H9 (cell line): ENCODE results near the gene PTPRH. TPM values are rescaled to one million over a fixed set of nuclear protein-coding genes. Genes with fewer than 3 reads are reported as not detected.

Experiments used
- DNase-seq: peaks from one replicate; pipeline ENCODE4 v3.0.0-alpha.2; 2017
- H2AFZ ChIP-seq: one replicate; pipeline ENCODE4 v1.6.1; 2013; ENCODE audit warnings: mild to moderate bottlenecking, low read length, control low read depth, moderate library complexity
- H2AK5ac ChIP-seq: 2 replicates; pipeline ENCODE4 v1.6.1; 2013; ENCODE audit warnings: low read length, control low read depth, mixed read lengths; ENCODE audit not compliant: insufficient read length
- H2BK120ac ChIP-seq: one replicate; pipeline ENCODE4 v1.6.1; 2013; ENCODE audit warnings: low read depth, mild to moderate bottlenecking, low read length, control low read depth, inconsistent platforms; ENCODE audit not compliant: poor library complexity, severe bottlenecking
- H2BK12ac ChIP-seq: 2 replicates; pipeline ENCODE4 v1.6.1; 2013; ENCODE audit warnings: low read length, control low read depth, mixed read lengths, low read depth; ENCODE audit not compliant: insufficient read length
- H2BK15ac ChIP-seq: 2 replicates; pipeline ENCODE4 v1.6.1; 2013; ENCODE audit warnings: low read depth, low read length, control low read depth
- H2BK20ac ChIP-seq: one replicate; pipeline ENCODE4 v1.6.1; 2013; ENCODE audit warnings: low read depth, mild to moderate bottlenecking, low read length, control low read depth, inconsistent platforms; ENCODE audit not compliant: poor library complexity, severe bottlenecking
- H2BK5ac ChIP-seq: 2 replicates; pipeline ENCODE4 v1.6.1; 2013; ENCODE audit warnings: low read length, control low read depth, mixed read lengths; ENCODE audit not compliant: insufficient read length
- H3K14ac ChIP-seq: 2 replicates; pipeline ENCODE4 v1.6.1; 2013; ENCODE audit warnings: low read length, control low read depth; ENCODE audit not compliant: insufficient read depth
- H3K18ac ChIP-seq: 2 replicates; pipeline ENCODE4 v1.6.1; 2013; ENCODE audit warnings: low read depth, mild to moderate bottlenecking, mixed read lengths, low read length, control low read depth; ENCODE audit not compliant: insufficient read length
- H3K23ac ChIP-seq: 2 replicates; pipeline ENCODE4 v1.6.1; 2013; ENCODE audit warnings: low read length, control low read depth, mixed read lengths, low read depth; ENCODE audit not compliant: insufficient read length
- H3K23me2 ChIP-seq: 2 replicates; pipeline ENCODE4 v1.6.1; 2013; ENCODE audit warnings: low read depth, mild to moderate bottlenecking, mixed read lengths, low read length, control low read depth; ENCODE audit not compliant: insufficient read length, poor library complexity, severe bottlenecking
- H3K27ac ChIP-seq: 2 replicates; pipeline ENCODE4 v1.5.1; 2013; ENCODE audit warnings: low read length, control low read depth, mixed read lengths, low read depth; ENCODE audit not compliant: insufficient read length
- H3K27me3 ChIP-seq: 2 replicates; pipeline ENCODE4 v1.6.1; 2013; ENCODE audit warnings: low read length, control low read depth, inconsistent platforms; ENCODE audit not compliant: insufficient read depth
- H3K4ac ChIP-seq: 2 replicates; pipeline ENCODE4 v1.6.1; 2013; ENCODE audit warnings: low read depth, mild to moderate bottlenecking, control low read depth, inconsistent platforms, low read length, moderate library complexity
- H3K4me1 ChIP-seq: 2 replicates; pipeline ENCODE4 v1.6.1; 2013; ENCODE audit warnings: low read length, control low read depth, inconsistent platforms; ENCODE audit not compliant: insufficient read depth
- H3K4me2 ChIP-seq: 2 replicates; pipeline ENCODE4 v1.6.1; 2013; ENCODE audit warnings: low read length, control low read depth, mixed read lengths; ENCODE audit not compliant: insufficient read length, insufficient read depth
- H3K56ac ChIP-seq: 2 replicates; pipeline ENCODE4 v1.6.1; 2013; ENCODE audit warnings: low read depth, mild to moderate bottlenecking, mixed read lengths, low read length, control low read depth; ENCODE audit not compliant: insufficient read length
- H3K79me1 ChIP-seq: 2 replicates; pipeline ENCODE4 v1.6.1; 2013; ENCODE audit warnings: low read depth, mild to moderate bottlenecking, moderate library complexity, low read length, control low read depth, inconsistent platforms; ENCODE audit not compliant: insufficient read depth, poor library complexity, severe bottlenecking
- H3K79me2 ChIP-seq: 2 replicates; pipeline ENCODE4 v1.6.1; 2013; ENCODE audit warnings: low read length, control low read depth, inconsistent platforms; ENCODE audit not compliant: insufficient read depth
- H3K9ac ChIP-seq: 2 replicates; pipeline ENCODE4 v1.6.1; 2013; ENCODE audit warnings: low read length, control low read depth, mixed read lengths; ENCODE audit not compliant: insufficient read length; ENCODE audit errors: extremely low read depth
- H3K9me3 ChIP-seq: one replicate; pipeline ENCODE4 v1.6.1; 2013; ENCODE audit warnings: low read depth, low read length, inconsistent platforms; ENCODE audit not compliant: control insufficient read depth
- H3T11ph ChIP-seq: one replicate; pipeline ENCODE4 v1.6.1; 2013; ENCODE audit warnings: mild to moderate bottlenecking, low read length, control low read depth, inconsistent platforms
- H4K20me1 ChIP-seq: one replicate; pipeline ENCODE4 v1.6.1; 2013; ENCODE audit not compliant: control insufficient read depth, insufficient read length, insufficient read depth
- H4K5ac ChIP-seq: 2 replicates; pipeline ENCODE4 v1.6.1; 2013; ENCODE audit warnings: low read depth, mild to moderate bottlenecking, mixed read lengths, low read length, control low read depth; ENCODE audit not compliant: insufficient read length
- H4K8ac ChIP-seq: replicated peaks from 2 replicates; pipeline ENCODE4 v1.6.1; 2013; ENCODE audit warnings: low read length, control low read depth, mixed read lengths, low read depth; ENCODE audit not compliant: insufficient read length
- H4K91ac ChIP-seq: 2 replicates; pipeline ENCODE4 v1.6.1; 2013; ENCODE audit warnings: low read depth, mild to moderate bottlenecking, moderate library complexity, mixed read lengths, low read length, control low read depth; ENCODE audit not compliant: insufficient read length
- H3K27ac Mint-ChIP-seq, 3 experiments: 2 replicates in 2 of 3; 3 replicates in 1 of 3; pipeline ENCODE4 v1.8.0; 2020 to 2021; ENCODE audit warnings: mixed read lengths in 3 of 3, mild to moderate bottlenecking in 1 of 3, moderate library complexity in 1 of 3
- H3K27me3 Mint-ChIP-seq: 2 replicates; pipeline ENCODE4 v1.8.0; 2021; ENCODE audit warnings: low read depth, mild to moderate bottlenecking, moderate library complexity, mixed read lengths
- H3K36me3 Mint-ChIP-seq, 3 experiments: 2 replicates in 2 of 3; 3 replicates in 1 of 3; pipeline ENCODE4 v1.8.0; 2020 to 2021; ENCODE audit warnings: low read depth in 3 of 3, mixed read lengths in 3 of 3; ENCODE audit not compliant: insufficient read depth in 1 of 3
- H3K4me1 Mint-ChIP-seq, 2 experiments: 2 replicates each; pipeline ENCODE4 v1.8.0; 2020; ENCODE audit warnings: mixed read lengths in 2 of 2
- H3K4me3 Mint-ChIP-seq, 2 experiments: 2 replicates in 1 of 2; 3 replicates in 1 of 2; pipeline ENCODE4 v1.8.0; 2020 to 2021; ENCODE audit warnings: mild to moderate bottlenecking in 2 of 2, mixed read lengths in 2 of 2, moderate library complexity in 1 of 2
- H3K9me3 Mint-ChIP-seq, 2 experiments: 2 replicates in 1 of 2; 3 replicates in 1 of 2; pipeline ENCODE4 v1.8.0; 2020; ENCODE audit warnings: mild to moderate bottlenecking in 2 of 2, mixed read lengths in 2 of 2, moderate library complexity in 1 of 2
- CTCF ChIP-seq: fragments of 200-600 bp; sonication (generic); conservative IDR thresholded peaks from 3 replicates; pipeline ENCODE4 v1.8.0; 2021; ENCODE audit warnings: antibody characterized with exemption, mild to moderate bottlenecking
- WGBS: extraction: QIAGEN DNeasy Blood & Tissue Kit; methylation state at CpG from one replicate; pipeline ENCODE4 v1.1.7; 2013; ENCODE audit warnings: missing lambda C conversion rate, low lambda C conversion rate, mixed read lengths; ENCODE audit not compliant: insufficient read length; ENCODE audit errors: extremely low coverage; 5-methylcytosine and 5-hydroxymethylcytosine counted together
- total RNA-seq: library from RNA; stranded (reverse); gene quantifications from 2 replicates; pipeline ENCODE4 v1.2.1, GENCODE V29; 2021

PTPRH gene
- total RNA-seq, 1 experiment from 2014 or later: 0.24 TPM

GRCh38 chr19:55216461-55217198, 7.3 kb upstream of the PTPRH start:
- H4K8ac ChIP-seq: no peak overlapping the region
- peaks cover 2% of the 10 kb centered on the region for H4K20me1 ChIP-seq
- peaks cover 10 to 11% of the 10 kb centered on the region in 2 experiments for H3K4me1 Mint-ChIP-seq
- no peak overlapping the region for H2BK20ac ChIP-seq
- no peak overlapping the region for H2BK5ac ChIP-seq
- H3K4ac ChIP-seq: no peak overlapping the region
- H3K56ac ChIP-seq: no peak overlapping the region
- H2AFZ ChIP-seq: no peak overlapping the region
- no peak overlapping the region for H2BK120ac ChIP-seq
- no peaks in the 10 kb centered on the region for H3K4me1 ChIP-seq
- H3K9ac ChIP-seq: peak overlapping the region; percentile 9
- no peaks in the 10 kb centered on the region for H3K79me2 ChIP-seq
- peak overlapping the region; percentile 79 to 99 (median 93); a peak in 5 of 7 replicates for H3K27ac Mint-ChIP-seq
- no peak overlapping the region for H3K14ac ChIP-seq
- no peak overlapping the region for H3K18ac ChIP-seq
- no peaks in the 10 kb centered on the region for H3K79me1 ChIP-seq
- no peak overlapping the region for H3K27ac ChIP-seq
- no peak overlapping the region for H2AK5ac ChIP-seq
- WGBS: no CpG with 5 or more reads among the region's 36 CpGs
- no peak overlapping the region for H3T11ph ChIP-seq
- H3K9me3 ChIP-seq: no peaks in the 10 kb centered on the region
- H3K23me2 ChIP-seq: peaks cover 3% of the 10 kb centered on the region
- peak overlapping the region; percentile 91 to 93 for H3K4me3 Mint-ChIP-seq
- H4K5ac ChIP-seq: no peak overlapping the region
- no peaks in the 10 kb centered on the region for H3K27me3 ChIP-seq
- H3K36me3 Mint-ChIP-seq: peaks cover 6 to 18% (median 6%) of the 10 kb centered on the region in 3 experiments; a peak in 6 of 7 replicates
- H3K23ac ChIP-seq: no peak overlapping the region
- peak overlapping the region; percentile 56 for H3K4me2 ChIP-seq
- no peak overlapping the region for H2BK12ac ChIP-seq
- peaks cover 33 to 52% of the 10 kb centered on the region in 2 experiments for H3K9me3 Mint-ChIP-seq
- peak; percentile 96 for DNase-seq
- H2BK15ac ChIP-seq: no peak overlapping the region
- no peak overlapping the region for H4K91ac ChIP-seq
- peaks cover 38% of the 10 kb centered on the region for H3K27me3 Mint-ChIP-seq
- TF ChIP-seq CTCF: no peak
